GM21529 (cell line): Measurements from ENCODE around the gene MFSD12.
A peak's percentile ranks its signal among the peaks of the same experiment; 100 is the strongest.

ENCODE experiments used
- ATAC-seq: cut with Tn5 transposase; IDR thresholded peaks from one replicate; pipeline ENCODE4 v1.9.1; 2021; ENCODE audit not compliant: unreplicated experiment

The MFSD12 gene

DNA sequence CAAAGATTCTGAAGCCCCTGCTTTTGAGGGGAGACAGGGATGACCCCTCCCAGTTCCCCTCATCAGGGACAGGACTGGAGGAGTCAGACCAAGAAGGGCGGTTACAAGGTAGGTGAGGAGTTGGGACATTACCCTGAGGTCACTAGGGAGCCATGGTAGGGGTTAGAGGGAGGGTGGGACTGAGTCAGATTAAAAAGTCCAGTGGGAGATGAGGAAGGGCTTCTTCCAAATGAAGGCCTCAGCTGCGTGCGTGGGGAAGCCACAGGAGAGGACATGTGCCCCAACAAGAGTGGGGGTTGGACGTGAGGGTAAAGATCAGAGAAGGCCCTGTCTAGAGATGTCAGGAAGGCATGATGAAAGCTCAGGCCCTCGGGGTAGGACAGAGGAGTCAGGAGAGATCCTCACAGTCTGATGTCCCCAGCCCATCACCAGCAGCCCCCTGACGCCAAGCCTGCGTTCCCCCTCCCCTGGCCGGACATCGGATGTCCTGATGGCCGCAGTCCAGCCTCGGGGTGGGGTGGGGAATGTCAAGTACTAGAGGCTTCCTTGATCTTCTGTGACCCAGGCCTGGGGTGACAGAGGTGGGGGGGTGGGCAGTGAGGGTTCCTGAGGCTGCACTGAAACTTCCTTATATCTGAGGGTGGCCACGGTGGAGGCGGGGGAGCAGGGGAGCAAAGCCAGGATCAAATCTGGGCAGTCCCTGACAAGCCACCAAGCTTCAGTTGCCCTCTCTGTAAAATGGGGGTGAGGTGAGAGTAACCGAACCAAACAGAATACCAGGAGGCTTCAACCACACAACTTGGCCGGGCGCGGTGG, 6.5 kb upstream of the MFSD12 start:
- ATAC-seq, result no peak

- ATAC-seq, result peak; percentile 21
Measured at GRCh38 chr19:3556978-3557460, 367 bp downstream of the MFSD12 start.

DNA sequence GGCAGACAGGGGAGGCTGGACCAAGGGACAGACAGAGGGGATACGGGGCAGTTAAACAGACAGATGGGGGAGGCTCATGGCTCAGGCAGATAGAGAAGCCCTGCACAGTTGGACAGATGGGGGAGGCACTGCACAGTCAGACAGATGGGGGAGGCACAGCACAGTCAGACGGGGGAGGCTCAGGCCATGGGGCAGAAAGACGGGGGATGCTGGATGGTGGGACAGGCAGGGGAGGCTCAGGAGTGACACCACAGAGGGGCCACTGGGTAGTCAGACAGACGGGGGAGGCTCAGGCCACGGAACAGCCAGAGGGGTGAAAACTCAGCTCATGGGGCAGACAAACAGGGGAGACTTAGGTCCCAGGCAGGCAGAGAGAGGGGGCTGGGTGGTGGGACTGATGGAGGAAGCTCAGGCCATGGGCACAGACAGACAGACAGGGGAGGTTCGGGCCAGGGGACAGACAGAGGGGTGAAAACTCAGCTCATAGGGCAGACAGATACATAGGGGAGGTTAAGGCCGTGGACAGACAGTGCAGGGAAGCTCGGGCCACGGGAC, 886 bp downstream of the MFSD12 start:
- ATAC-seq, result no peak

- no peak for ATAC-seq
Measured at GRCh38 chr19:3555653-3556422, 1.5 kb downstream of the MFSD12 start.

DNA sequence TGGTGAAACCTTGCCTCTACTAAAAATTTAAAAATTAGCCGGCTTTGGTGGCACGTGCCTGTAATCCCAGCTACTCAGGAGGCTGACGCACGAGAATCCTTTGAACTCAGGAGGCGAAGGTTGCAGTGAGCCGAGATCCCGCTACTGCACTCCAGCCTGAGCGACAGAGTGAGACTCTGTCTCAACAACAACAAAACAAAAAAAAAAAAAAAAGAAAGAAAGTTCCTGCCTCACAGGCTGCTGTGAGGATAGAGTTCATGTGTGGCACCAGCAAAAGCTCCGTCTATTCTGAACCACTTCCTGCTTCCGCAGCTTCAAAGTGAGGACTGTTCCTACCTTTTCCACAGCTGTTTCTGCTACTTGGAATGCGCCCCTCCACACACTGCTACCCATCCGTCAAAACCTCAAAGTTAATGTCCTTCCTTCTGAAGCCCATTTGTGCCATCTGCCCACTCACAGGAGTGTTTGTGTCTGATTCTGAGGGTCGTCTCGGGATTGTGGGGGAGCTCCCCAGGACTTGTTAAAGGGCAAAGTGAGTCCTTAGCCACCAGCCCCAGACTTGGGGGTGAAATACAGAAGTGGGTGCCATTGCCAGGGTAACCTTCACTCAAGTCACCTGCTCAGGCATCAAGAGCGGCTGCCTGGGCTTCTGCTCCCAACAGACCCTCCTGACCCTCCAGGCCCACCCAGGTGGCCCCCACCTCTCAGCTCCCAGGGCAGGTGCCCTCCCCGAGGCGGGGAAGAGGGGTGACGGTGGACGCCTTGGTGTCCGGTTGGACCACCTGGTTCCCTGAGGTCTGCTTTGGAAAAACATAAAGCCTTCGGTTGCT, 2.9 kb downstream of the MFSD12 start:
- ATAC-seq, result no peak

- ATAC-seq, result no peak
Measured at GRCh38 chr19:3551792-3552095, 5.6 kb downstream of the MFSD12 start.

DNA sequence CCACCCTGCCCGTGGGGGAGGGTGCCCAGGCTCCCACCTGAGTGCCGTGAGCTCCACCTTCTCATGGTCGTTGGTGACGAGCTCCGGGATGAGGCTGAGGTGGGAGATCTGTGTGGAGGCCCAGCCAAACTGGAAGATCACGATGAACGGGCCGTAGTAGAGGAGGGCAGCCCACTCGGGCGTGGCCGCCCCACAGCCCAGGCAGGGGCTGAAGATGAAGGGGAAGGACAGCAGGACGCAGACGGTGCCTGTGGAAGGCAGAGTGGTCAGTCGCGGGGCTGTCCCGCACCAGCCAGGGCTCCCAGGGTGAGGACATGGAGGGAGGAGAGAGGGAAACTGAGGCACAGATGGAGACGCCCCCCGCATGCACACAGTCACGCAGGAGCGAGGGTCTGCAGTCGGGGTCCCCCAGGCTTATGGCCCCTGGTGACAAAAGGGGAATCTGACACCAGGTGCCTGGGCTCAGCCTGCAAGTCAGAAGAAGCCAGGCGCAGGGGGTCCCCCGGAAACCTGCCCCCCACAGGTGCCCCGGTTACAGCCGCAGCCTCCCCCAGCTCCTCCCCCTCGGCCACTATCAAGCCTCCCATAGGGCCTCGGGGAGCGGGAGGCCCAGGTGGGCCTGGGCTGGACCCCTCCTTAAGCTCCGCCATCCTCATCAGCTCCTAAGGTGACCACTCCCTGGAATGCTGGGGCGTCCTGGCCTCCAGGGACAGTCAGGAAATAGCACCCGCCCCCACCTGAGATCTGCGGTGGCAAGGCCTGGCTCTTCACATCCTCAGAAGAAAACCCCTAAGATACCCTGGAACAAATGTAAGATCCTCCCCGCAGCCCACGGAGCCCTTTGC, 6.2 kb downstream of the MFSD12 start:
- no peak for ATAC-seq

GRCh38 chr19:3549816-3550215, 7.6 kb downstream of the MFSD12 start:
- ATAC-seq, result no peak

DNA sequence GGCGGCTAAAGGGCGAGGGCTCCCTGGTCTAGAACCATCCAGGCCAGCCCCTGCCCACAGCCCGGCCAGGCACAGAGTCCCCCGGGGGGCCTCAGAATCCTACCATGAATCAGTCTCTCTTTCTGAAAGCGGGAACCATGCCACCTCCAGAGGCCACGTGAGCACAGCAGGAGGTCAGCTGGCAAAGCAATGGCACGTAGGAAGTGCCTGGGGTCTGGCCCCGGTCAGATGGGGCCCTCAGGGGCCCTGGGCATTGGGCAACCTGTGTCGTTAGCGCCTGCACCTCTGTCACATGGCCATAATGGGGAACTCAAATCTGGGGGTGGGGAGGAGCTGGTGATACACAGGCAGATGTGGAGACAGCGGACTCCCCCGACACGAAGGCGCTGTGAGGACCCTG, 8.8 kb downstream of the MFSD12 start:
- no peak for ATAC-seq

DNA sequence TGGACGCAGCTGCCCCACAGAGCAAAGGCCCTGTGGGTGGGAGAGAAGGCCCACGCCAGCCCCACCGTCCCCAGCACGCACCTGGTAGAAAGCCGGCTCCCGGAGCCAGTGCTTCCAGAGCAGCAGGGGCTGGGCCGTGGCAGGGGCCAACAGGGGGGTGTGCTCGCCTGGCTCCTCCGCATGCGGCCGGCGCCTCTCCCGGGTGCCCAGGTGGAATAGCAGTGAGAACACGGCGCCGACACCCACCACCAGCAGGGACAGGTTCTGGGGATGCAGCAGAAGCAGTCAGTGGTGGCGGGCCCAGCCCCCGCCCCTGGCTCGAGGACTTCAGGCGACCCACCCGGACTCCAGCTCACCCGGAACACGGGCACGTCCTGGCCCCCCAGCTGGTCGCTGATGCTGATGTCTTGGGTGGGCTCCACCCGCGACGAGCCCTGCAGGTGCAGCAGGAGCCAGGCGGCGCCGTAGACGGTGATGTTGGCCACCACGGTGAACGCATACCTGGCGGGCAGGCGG, 9.6 kb downstream of the MFSD12 start:
- ATAC-seq, result no peak

DNA sequence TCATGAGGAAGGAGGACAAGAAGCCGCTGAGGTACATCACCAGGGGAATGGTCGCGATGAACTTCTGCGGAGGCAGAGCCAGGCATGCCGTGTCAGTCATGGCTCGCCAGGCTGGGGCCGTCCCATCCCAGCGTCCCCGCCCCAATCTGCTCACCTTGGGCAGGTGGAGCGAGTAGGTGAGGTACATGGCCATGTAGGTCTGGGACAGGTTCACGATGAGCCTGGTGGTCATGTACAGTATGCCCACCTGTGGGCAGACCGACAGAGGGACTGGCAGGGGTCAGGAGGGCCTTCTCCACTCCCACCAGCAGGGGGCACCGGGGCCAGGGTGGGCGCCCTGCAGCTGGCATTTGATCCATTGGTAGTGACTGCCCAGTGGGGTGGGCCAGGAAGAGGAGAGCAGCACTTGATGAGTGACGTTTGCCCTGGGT, 10.1 kb downstream of the MFSD12 start:
- ATAC-seq, result no peak

DNA sequence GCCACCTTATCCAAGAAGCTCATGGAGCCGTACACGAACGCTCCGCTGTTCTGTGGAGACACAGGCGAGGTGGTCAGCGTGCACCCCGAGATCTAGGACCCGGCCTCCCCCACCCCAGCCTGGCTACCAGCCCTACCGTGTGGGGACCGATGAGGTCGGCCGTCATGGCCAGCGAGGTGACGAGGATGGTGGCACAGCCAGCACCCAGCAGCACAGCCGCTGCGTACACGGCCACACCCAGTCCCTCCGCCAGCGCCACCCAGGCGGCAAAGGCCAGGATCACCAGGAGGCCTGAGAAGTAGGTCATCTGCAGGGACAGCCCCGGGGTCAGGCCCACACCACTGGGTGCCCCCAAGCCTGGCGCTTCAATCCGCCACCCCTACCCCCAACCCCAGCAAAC, 11.3 kb downstream of the MFSD12 start:
- no peak for ATAC-seq

DNA sequence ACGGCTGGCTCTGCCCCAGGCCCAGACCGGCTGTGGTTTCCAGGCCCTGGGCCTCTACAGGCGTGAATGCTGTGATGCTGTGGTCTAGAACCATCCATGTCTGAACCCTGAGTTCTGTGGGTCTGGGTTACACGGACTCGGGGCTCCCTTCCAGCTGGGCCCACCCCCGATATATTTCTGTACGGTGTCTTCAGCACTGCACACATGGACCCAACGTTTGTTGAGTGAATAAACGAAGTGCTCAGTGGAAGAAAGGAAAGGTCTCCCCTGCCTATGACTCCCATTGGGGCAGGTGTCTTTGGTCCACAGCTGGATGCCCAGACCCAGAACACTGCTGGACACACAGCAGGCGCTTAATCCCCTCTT, 11.7 kb downstream of the MFSD12 start:
- no peak for ATAC-seq

- no peak for ATAC-seq
Measured at GRCh38 chr19:3544742-3545668, 12.4 kb downstream of the MFSD12 start.

GRCh38 chr19:3544058-3544376, 13.4 kb downstream of the MFSD12 start:
- no peak for ATAC-seq

DNA sequence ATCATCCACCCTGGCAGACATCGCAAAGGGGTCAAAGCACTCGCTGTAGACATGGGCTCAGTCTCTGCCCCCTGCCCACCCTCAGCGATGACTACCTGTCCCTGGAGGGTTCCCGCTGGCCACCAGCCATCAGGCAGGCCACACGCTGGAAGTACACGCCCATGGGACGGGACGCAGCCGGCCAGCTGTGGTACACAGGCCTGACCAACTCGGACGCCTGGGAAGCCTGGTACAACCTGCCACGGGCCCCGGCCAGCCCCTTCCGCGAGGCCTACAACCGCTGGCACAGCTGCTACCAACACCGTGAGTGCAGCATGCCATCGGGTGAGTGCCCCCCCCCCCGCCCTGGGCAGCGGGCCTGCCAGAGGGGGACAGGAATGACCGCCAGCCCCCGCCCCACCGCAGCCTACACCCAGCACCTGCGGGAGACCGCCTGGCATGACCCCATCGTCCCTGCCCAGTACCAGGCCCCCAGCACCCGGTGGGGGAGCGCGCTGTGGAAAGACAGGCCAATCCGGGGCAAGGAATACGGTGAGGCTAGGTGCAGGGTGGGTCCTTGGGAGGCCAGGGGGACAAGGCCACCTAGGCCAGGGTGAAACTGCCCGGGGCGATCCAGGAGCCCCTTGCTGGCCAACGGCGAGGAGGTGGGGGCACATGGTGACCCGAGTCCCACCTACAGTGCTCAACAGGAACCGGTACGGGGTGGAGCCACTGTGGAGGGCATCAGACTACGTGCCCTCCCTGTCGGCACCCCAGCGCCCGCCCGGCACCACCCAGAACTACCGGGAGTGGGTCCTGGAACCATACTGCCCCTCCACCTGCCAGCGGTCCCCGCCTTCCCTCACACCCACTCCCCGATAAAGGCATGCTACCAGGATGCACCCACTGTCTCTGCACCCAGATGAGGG, 14.0 kb downstream of the MFSD12 start:
- no peak for ATAC-seq

DNA sequence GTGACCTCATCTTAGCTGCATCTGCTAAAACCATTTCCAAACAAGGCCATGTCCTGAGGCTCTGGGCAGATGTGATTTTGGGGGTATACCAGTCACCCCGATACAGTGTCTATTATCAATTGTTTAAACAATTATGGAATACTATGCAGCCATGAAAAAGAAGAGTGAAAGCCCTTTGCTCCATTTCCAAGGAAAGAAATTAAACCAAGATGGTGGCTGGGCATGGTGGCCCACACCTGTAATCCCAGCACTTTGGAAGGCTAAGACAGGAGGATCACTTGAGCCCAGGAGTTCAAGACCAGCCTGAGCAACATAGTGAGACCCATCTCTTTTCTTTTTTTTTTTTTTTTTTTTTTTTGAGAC, 17.6 kb downstream of the MFSD12 start:
- no peak for ATAC-seq
